GM20000 (cell line): ENCODE results near the gene TMEM69.
"Not testable (repeated sequence)": the region's sequence is repeated elsewhere in the genome, so short reads cannot be mapped to it uniquely, and the experiment has no call there.

ENCODE experiments used
- DNase-seq: peaks from one replicate; pipeline ENCODE4 v3.0.0; 2012; ENCODE audit warnings: low spot score
- TF ChIP-seq, protein P1 (sequence below): IDR thresholded peaks from 2 replicates; pipeline ENCODE4 v1.5.1; 2012; ENCODE audit warnings: mild to moderate bottlenecking, control low read depth; ENCODE audit errors: extremely low read depth, missing control alignments

Gene TMEM69

DNA sequence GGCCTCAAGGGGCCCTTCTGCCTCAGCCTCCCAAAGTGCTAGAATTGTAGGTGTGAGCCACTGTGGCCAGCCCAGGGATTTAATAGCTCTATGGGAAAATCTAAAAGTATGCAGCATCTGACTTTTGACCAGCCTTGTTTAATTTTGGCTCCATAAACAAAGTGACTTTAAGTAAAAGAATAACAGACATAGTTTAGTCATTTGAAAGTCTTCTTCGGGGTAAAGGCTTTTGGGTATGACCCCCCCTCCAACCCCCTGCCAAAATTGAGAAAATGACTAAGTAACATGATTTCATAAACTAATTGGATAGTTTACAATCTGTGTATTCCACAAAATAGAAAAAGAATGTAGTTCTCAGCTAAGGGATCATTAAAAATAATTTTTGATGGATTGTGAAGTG is 18.6 kb upstream of the TMEM69 start:
- TF ChIP-seq, protein P1, sequence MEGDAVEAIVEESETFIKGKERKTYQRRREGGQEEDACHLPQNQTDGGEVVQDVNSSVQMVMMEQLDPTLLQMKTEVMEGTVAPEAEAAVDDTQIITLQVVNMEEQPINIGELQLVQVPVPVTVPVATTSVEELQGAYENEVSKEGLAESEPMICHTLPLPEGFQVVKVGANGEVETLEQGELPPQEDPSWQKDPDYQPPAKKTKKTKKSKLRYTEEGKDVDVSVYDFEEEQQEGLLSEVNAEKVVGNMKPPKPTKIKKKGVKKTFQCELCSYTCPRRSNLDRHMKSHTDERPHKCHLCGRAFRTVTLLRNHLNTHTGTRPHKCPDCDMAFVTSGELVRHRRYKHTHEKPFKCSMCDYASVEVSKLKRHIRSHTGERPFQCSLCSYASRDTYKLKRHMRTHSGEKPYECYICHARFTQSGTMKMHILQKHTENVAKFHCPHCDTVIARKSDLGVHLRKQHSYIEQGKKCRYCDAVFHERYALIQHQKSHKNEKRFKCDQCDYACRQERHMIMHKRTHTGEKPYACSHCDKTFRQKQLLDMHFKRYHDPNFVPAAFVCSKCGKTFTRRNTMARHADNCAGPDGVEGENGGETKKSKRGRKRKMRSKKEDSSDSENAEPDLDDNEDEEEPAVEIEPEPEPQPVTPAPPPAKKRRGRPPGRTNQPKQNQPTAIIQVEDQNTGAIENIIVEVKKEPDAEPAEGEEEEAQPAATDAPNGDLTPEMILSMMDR, result no peak
- no peak for DNase-seq

DNA sequence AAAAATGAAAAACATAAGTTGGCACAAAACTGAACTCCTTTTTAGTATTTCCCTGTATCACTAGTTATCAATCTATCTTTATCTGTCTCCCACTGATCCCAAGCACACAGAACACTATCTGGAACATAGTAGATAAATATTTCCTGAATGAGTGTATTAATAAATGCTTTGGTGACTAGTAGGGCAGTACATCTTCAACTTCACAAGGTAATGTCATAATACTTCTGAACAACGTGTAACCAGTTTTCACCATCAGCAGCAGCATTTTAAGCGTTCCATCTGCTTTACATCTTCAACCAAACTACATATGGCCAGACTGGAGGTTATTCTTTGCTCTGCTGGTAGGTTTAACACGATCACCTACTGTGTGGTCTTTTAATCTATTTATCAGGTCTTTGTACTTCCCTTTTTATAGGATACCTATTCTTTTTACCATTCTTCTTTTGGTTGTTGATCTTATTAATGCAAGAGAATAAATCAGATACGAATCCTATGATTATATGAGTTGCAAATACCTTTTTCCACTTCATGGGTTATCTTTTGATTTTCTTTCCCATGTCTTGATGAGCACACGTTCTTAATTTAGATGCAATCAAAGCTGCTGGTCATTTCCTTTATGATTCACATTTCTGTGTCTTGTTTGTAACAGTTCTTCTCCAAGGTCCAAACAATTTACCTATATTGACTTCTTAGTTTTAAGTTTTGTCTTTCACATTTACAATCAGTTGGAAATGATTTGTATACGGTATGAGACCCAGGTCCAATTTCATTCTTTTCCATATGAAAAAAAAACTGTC is 17.9 kb upstream of the TMEM69 start:
- DNase-seq, result no peak
- TF ChIP-seq, protein P1, result no peak

DNA sequence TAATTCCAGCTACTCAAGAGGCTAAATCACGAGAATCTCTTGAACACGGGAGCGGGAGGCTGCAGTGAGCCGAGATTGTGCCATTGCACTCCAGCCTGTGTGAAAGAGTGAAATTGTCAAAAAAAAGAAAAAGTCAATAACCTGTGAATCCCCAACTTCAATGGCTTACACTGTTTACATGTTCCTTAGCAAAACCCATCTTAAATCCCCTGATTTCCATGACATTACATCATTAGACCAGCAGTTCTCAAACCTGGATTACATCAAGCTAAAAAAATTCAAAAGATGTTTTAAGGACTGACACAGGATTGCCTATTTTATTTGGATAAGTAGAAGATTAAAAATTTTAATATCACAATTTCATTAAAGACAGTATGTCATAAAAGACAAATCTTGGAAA is 14.0 kb upstream of the TMEM69 start:
- no peak for DNase-seq
- TF ChIP-seq, protein P1, result no peak

DNA sequence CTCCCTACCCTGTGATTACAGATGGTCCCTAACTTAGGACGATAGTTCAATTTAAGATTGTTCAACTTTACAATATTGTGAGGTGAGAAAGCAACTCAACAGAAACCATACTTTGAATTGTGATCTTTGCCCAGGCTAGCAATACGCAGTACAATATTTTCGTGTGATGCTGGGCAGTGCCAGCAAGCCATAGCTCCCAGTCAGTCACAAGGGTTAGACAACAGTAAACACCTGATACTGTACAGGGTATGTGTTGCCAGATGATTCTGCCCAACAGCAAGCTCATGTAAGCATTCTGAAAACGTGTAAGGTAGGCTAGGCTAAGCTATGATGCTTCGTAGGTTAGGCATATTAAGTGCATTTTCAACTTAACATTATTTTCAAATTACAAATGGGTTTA is 13.5 kb upstream of the TMEM69 start:
- no peak for DNase-seq
- TF ChIP-seq, protein P1, result no peak

DNA sequence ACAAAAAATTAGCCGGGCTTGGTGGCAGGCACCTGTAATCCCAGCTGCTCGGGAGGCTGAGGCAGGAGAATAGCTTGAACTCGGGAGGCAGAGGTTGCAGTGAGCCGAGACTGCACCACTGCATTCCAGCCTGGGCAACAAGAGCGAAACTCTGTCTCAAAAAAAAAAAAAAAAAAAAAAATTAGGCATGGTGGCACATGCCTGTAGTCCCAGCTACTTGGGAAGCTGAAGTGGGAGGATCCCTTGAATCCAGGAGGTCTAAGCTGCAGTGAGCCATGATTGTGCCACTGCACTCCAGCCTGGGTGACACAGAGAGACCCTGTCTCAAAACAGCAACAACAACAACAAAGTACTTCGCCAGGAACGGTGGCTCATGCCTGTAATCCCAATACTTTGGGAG is 11.4 kb upstream of the TMEM69 start:
- DNase-seq, result not testable (repeated sequence)

DNA sequence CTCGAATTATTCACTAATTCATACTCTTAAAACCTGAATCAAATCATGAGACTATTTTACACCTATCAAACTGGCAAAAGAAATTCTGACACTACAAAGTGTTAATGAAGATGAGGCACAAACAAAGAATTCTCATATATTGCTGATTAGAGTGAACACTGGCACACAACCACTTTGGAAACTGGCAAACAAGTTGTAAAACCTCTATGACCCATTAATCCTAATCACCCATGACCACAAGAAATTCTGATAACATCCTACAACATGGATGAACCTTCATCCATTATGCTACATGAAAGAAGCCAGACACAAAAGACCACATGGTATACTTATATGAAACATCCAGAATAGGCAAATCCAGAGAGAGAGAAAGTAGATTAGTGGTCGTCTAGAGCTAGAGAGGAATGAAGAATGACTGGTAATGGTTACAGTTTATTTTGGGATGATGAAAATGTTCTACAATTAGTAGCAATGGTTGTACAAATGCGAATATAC is 10.2 kb upstream of the TMEM69 start:
- TF ChIP-seq, protein P1, result no peak
- DNase-seq, result no peak

DNA sequence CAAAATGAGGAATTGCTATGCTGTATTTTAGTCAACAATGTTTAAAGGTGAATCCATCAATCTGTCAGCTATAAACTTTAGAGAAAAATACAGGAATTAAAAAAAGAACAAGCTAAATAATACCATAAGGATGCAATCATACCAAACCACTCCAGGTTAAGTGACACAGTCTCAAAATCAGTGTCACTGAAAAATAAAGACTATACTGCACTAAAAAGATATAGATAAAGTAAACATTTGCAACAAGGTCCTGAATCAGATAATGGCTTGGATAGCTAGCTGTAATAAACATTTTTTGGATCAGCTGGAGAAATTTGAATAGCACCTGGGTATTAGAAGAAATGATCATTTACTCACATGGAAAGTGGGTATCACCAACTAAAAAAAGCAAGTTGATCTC is 9.5 kb upstream of the TMEM69 start:
- DNase-seq, result no peak
- TF ChIP-seq, protein P1, result no peak

DNA sequence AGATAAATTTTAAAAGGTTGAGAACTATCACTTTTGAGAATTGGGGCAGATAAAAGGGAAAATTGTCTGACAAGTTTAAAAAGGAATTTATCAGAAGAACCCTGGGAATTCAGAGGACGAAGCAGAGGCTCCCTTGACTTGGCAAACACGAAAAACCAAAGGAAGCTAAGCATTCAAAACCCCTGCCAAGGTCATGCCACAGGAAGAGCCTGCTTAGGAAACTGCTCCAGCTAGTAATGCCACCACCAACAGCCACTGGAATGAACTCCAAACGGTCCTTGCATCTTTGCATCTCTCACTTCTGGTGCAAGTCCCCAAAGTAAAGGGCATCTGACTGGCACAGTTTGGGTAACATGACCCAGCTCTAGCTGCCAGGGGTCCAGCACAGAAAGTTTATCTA is 8.9 kb upstream of the TMEM69 start:
- DNase-seq, result no peak
- TF ChIP-seq, protein P1, result no peak
